GM13976 (cell line): ENCODE results near the gene MAB21L3.

Source experiments
- DNase-seq: peaks from one replicate; pipeline ENCODE4 v3.0.0; 2012; ENCODE audit warnings: low spot score
- in situ Hi-C: fragments of 300-500 bp; cut with MboI; formaldehyde crosslinking; loops from one replicate; pipeline ENCODE4 v1.12.0; 2022; ENCODE audit warnings: low sequenced_read_pairs, mixed read lengths, inconsistent platforms; ENCODE audit not compliant: unreplicated experiment
- TF ChIP-seq, protein P1 (sequence below): IDR thresholded peaks from 2 replicates; pipeline ENCODE4 v1.5.1; 2012; ENCODE audit warnings: borderline replicate concordance, mild to moderate bottlenecking; ENCODE audit not compliant: insufficient read depth; ENCODE audit errors: extremely low read depth, missing control alignments, control extremely low read depth

Gene MAB21L3

DNA sequence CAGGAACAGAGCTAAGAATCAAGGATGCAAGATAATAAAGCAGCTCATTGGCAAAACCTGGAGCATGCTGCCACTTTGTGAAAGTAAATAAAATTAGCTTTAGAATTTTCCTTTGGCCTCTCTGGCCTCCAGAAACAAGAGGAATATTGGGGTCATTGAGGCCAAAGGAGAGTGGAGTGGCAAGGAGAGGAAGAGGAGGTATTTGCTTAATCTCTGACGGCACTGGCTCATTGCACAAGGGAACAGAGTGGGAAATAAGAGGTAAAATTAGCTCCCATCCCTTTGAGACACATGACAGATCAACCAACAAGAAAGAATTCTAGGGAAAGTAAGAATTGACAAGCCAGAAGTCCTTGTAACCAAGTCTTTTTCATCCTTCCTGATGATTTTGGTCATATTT lies 48.4 kb downstream of the MAB21L3 start:
- TF ChIP-seq, protein P1, sequence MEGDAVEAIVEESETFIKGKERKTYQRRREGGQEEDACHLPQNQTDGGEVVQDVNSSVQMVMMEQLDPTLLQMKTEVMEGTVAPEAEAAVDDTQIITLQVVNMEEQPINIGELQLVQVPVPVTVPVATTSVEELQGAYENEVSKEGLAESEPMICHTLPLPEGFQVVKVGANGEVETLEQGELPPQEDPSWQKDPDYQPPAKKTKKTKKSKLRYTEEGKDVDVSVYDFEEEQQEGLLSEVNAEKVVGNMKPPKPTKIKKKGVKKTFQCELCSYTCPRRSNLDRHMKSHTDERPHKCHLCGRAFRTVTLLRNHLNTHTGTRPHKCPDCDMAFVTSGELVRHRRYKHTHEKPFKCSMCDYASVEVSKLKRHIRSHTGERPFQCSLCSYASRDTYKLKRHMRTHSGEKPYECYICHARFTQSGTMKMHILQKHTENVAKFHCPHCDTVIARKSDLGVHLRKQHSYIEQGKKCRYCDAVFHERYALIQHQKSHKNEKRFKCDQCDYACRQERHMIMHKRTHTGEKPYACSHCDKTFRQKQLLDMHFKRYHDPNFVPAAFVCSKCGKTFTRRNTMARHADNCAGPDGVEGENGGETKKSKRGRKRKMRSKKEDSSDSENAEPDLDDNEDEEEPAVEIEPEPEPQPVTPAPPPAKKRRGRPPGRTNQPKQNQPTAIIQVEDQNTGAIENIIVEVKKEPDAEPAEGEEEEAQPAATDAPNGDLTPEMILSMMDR, result no peak
- no peak for DNase-seq
- in situ Hi-C loops, result loop anchor here (10.0 kb wide), 1 partner anchor 335 kb away; no protein-coding TSS in a partner anchor

DNA sequence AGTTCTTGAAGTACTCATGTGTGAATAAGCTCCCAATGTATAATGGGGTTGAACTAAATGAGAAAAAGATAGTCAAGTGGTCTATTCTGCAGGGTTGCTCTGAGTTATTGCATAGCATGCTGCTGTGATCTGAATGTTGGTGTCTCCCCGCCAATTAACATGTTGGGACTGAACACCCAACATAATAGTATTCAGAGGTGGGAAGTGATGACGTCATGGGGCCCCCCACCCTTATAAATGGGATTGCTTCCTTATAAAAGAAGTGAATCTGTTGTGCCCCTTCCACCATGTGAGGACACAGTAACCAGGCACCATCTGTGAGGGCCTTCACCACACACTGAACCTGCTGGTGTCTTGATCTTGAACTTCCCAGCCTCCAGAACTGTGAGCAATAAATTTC lies 50.2 kb downstream of the MAB21L3 start:
- DNase-seq, result no peak
- in situ Hi-C loops, result no loop called here
- TF ChIP-seq, protein P1, result no peak

DNA sequence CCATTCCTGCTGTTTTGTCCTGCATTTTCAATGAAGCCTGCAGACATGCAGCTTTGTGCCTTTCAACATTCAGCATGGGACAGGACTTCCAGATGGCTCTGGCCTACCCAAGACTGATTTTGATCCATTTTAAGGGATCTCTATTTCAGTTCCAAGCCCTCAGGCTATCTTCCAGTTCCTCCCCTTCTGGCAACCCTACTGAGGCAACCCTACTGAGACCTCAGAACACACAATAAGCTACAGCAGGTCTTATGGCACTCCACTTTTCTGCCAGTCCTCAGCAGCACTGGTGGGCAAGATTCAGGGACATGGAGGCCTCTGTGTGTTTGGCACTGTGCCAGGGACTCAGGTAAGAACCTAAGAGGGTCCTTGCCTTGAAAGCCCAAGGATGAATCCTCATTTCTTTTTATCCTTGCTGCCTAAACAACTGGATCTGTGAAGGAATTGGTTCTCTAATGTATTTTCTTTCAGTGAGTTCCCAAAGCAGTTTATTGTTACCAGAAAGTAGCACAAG lies 50.7 kb downstream of the MAB21L3 start:
- in situ Hi-C loops, result no loop called here
- DNase-seq, result no peak
- TF ChIP-seq, protein P1, result no peak

DNA sequence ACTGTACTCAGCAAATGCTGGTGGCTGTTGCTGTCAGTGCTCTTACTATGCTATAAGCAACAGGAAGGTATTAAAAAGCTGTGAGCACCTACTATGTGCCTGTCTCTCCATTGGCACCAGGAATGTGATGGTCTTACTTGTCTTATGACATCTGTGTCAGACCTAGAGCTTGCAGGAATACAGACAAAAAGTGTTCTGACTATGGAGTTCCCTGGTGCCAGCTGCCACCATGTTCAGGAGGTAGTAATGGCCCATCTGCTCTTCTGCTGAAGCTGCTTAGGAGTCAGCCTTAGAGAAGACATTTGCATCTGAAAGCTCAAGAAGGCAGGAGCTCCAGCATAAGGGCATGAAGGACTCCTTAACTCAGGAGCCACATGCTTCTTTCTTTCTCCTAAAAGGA lies 52.3 kb downstream of the MAB21L3 start:
- TF ChIP-seq, protein P1, result no peak
- in situ Hi-C loops, result no loop called here
- DNase-seq, result no peak

DNA sequence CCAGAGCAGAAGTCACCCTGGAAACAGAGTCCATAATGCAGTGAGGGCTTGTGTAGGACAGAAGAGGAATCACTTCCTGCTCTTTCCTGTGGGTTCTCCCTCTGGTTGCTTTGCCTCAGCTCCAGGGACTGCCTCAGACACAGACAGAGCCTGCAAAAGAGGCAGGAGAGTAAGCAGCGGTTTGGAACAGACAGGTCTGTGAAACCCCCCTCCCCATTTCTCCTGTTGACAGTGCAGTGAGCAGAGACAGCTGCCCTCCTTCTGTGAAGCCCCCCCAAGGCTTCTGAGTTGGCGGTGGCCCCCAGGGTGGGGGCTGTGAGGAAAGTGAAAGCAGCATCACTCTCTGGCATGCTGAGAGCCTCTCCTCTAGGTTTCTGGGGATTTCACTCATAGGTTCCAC lies 53.0 kb downstream of the MAB21L3 start:
- TF ChIP-seq, protein P1, result no peak
- in situ Hi-C loops, result no loop called here
- no peak for DNase-seq

DNA sequence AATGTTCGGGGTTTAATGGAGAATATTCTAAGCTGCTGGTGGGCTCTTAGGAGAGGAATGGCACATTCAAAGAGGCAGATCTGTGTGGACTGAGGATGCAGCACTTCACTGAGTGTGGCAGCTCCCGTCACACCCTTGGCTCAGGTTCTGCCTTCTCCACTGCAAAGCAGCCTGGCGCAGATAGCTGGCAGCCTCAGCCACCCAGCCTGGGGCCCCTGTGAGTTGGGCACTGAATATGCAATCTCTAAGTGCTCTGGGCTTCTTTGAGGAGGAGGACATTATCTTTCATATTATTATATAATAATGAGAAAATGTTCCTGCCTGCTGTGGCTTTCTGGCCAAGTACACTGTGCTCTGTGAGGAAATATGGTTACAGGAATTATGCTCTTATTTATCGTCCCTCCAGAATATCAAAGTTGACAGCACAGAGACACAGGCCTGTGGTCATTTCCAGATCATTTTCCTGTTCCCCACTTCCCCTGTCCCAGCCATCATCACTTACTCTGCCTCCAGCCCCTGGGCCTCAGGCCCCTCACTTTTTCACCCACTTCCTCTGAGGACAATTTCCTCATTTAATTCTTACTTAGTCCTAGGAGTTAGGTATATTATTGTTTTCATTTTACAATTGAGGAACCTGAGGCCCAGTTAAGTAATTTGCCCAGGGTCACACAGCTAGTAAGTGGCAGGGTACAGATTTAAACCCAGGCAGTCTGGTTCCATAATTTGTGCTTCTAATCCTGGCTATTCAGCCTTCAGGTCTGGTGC lies 53.6 kb downstream of the MAB21L3 start:
- TF ChIP-seq, protein P1, result no peak
- DNase-seq, result no peak
- in situ Hi-C loops, result no loop called here
